Measurements from ENCODE around the gene KRT24. TPM values are rescaled to one million over a fixed set of nuclear protein-coding genes. Genes with fewer than 3 reads are reported as not detected.
"Not testable (repeated sequence)": the region's sequence is repeated elsewhere in the genome, so short reads cannot be mapped to it uniquely, and the experiment has no call there.

The KRT24 gene
- total RNA-seq, result not detected
- long read RNA-seq, result 0 reads

- no peak within 1 kb of the TSS for H3K4me3 ChIP-seq
- H3K36me3 ChIP-seq, result no peaks in the 10 kb centered on the region
- TF ChIP-seq CTCF (IDR thresholded peaks at IDR 0.05), result no peak
- no peaks in the 10 kb centered on the region for H3K27me3 ChIP-seq (ENCODE audit: low read depth)
- DNase-seq (no peak), ATAC-seq (no peak)
- H3K27ac ChIP-seq, result no peak within 1 kb of the TSS
- H3K9me3 ChIP-seq, result no peaks in the 10 kb centered on the region
- intact Hi-C loops (cut with DNase I), result no loop called here
- H3K4me1 ChIP-seq, result peaks cover 9% of the 10 kb centered on the region
Measured at GRCh38 chr17:40703652-40704051, at the start of gene KRT24. Gene KRT24 (minus strand): TSS chr17:40703752. CDS start chr17:40703693, 59 bp downstream.

GRCh38 chr17:40751065-40751464 is 47.5 kb upstream of the KRT24 start:
- intact Hi-C loops (cut with DNase I), result no loop called here
- no peak for DNase-seq

GRCh38 chr17:40750391-40750790 is 46.8 kb upstream of the KRT24 start:
- Histone ChIP-seq H3K36me3 (no peaks in the 10 kb centered on the region), H3K27me3 (ENCODE audit: low read depth) (peaks cover 9% of the 10 kb centered on the region), H3K27ac (no peak overlapping the region), H3K4me1 (no peaks in the 10 kb centered on the region), H3K4me3 (no peak overlapping the region), H3K9me3 (no peaks in the 10 kb centered on the region)
- ATAC-seq (no peak), DNase-seq (no peak)
- intact Hi-C loops (cut with DNase I), result no loop called here
- TF ChIP-seq CTCF (IDR thresholded peaks at IDR 0.05), result no peak

More at GRCh38 chr17:40751065-40751464, 47.5 kb upstream of the KRT24 start:
- peaks cover 9% of the 10 kb centered on the region for H3K27me3 ChIP-seq (ENCODE audit: low read depth)
- H3K36me3 ChIP-seq, result no peaks in the 10 kb centered on the region
- no peak overlapping the region for H3K27ac ChIP-seq
- no peak for ATAC-seq
- TF ChIP-seq CTCF (IDR thresholded peaks at IDR 0.05), result no peak
- no peak overlapping the region for H3K4me3 ChIP-seq
- no peaks in the 10 kb centered on the region for H3K4me1 ChIP-seq
- no peaks in the 10 kb centered on the region for H3K9me3 ChIP-seq

GRCh38 chr17:40748666-40749065 is 45.1 kb upstream of the KRT24 start:
- intact Hi-C loops (cut with DNase I); H3K36me3 ChIP-seq; ATAC-seq; H3K27me3 ChIP-seq (ENCODE audit: low read depth); H3K27ac ChIP-seq; H3K4me1 ChIP-seq; H3K9me3 ChIP-seq; H3K4me3 ChIP-seq; DNase-seq: not testable (repeated sequence)

GRCh38 chr17:40738553-40738952 is 35.0 kb upstream of the KRT24 start:
- H3K4me1 ChIP-seq, result no peaks in the 10 kb centered on the region
- H3K36me3 ChIP-seq, result no peaks in the 10 kb centered on the region
- no peak for TF ChIP-seq CTCF (IDR thresholded peaks at IDR 0.05)
- ATAC-seq (no peak), DNase-seq (no peak)
- no peak overlapping the region for H3K27ac ChIP-seq
- H3K4me3 ChIP-seq, result no peak overlapping the region
- H3K9me3 ChIP-seq, result no peaks in the 10 kb centered on the region
- intact Hi-C loops (cut with DNase I), result no loop called here
- H3K27me3 ChIP-seq (ENCODE audit: low read depth), result no peaks in the 10 kb centered on the region

GRCh38 chr17:40735016-40735415 is 31.5 kb upstream of the KRT24 start:
- Histone ChIP-seq H3K36me3 (no peaks in the 10 kb centered on the region), H3K27ac (no peak overlapping the region), H3K4me1 (no peaks in the 10 kb centered on the region), H3K27me3 (ENCODE audit: low read depth) (no peaks in the 10 kb centered on the region), H3K4me3 (no peak overlapping the region), H3K9me3 (no peaks in the 10 kb centered on the region)
- no peak for TF ChIP-seq CTCF (IDR thresholded peaks at IDR 0.05)
- intact Hi-C loops (cut with DNase I), result no loop called here
- DNase-seq, result no peak
- ATAC-seq, result no peak
